K562 (cell line): Measurements from ENCODE around the gene SPATA32. TPM values are rescaled to one million over a fixed set of nuclear protein-coding genes. Genes with fewer than 3 reads are reported as not detected.

Experiments
- CBX2 ChIP-seq: fragments of 200-600 bp; sonication (generic); IDR thresholded peaks from one replicate; pipeline ENCODE4 v1.6.1; 2012; ENCODE audit warnings: mild to moderate bottlenecking, low read length, inconsistent platforms; ENCODE audit not compliant: insufficient read depth, poor library complexity, severe bottlenecking
- CEBPG ChIP-seq, 3 experiments: fragments of 200-800 bp in 1 of 3; sonication (Bioruptor generic) in 1 of 3; sonication (generic) in 1 of 3; formaldehyde crosslinking in 1 of 3; IDR thresholded peaks in 2 of 3; conservative IDR thresholded peaks in 1 of 3; 2 replicates each; pipeline versions ENCODE4 v1.6.1 to v1.8.0; 2016 to 2022; ENCODE audit warnings: missing compliant biosample characterization in 2 of 3, missing genetic modification characterization in 2 of 3, mild to moderate bottlenecking in 1 of 3, missing genetic modification reagents in 1 of 3
- GATA2 ChIP-seq: sonication (generic); formaldehyde crosslinking; IDR thresholded peaks from 2 replicates; pipeline ENCODE4 v1.4.0; 2020; ENCODE audit warnings: mild to moderate bottlenecking, missing genetic modification reagents
- ILF3 ChIP-seq: fragments of 450-650 bp; IDR thresholded peaks from 2 replicates; pipeline ENCODE4 v1.6.1; 2018; ENCODE audit warnings: antibody characterized with exemption, mild to moderate bottlenecking, moderate library complexity, borderline replicate concordance
- KLF10 ChIP-seq: fragments of 250-450 bp; sonication (Bioruptor Pico); IDR thresholded peaks from 2 replicates; pipeline ENCODE4 v1.6.1; 2021; ENCODE audit warnings: matching md5 sums
- L3MBTL2 ChIP-seq: fragments of 450-650 bp; IDR thresholded peaks from 2 replicates; pipeline ENCODE4 v1.6.1; 2016; ENCODE audit warnings: mild to moderate bottlenecking, moderate library complexity
- MEF2D ChIP-seq: conservative IDR thresholded peaks from 2 replicates; pipeline ENCODE4 v1.6.1; 2016; ENCODE audit warnings: low read depth, missing genetic modification characterization, missing compliant biosample characterization
- RBFOX2 ChIP-seq: fragments of 200-400 bp; formaldehyde crosslinking; IDR thresholded peaks from 2 replicates; pipeline ENCODE4 v1.6.1; 2017; ENCODE audit warnings: low read depth, mild to moderate bottlenecking, low read length, moderate library complexity
- RBM34 ChIP-seq: fragments of 200-400 bp; formaldehyde crosslinking; IDR thresholded peaks from 2 replicates; pipeline ENCODE4 v1.6.1; 2018; ENCODE audit warnings: low read length, borderline replicate concordance; ENCODE audit not compliant: insufficient read depth
- RCOR1 ChIP-seq, 2 experiments: IDR thresholded peaks; 2 replicates each; pipeline ENCODE4 v1.6.1; 2012; ENCODE audit warnings: low read depth in 2 of 2, low read length in 2 of 2, borderline replicate concordance in 1 of 2, improper control_type of control experiment in 1 of 2
- SMARCB1 ChIP-seq: IDR thresholded peaks from 2 replicates; pipeline ENCODE4 v1.6.1; 2011; ENCODE audit warnings: improper control_type of control experiment, low read depth; ENCODE audit not compliant: insufficient read length
- ZEB2 ChIP-seq: fragments of 450-650 bp; IDR thresholded peaks from 2 replicates; pipeline ENCODE4 v1.6.1; 2016
- ZKSCAN3 ChIP-seq: fragments of 250-450 bp; sonication (Bioruptor Pico); IDR thresholded peaks from 2 replicates; pipeline ENCODE4 v1.4.0; 2020
- polyA plus RNA-seq, 8 experiments: library from polyadenylated mRNA; depleted of rRNA in 4 of 8; stranded (reverse) in 5 of 8; unstranded in 3 of 8; fragments of >200 nt; fragmentation: Nextera tagmentation in 2 of 8; fragmentation: Illumina TruSeq in 1 of 8; extraction: Ambion mirVana in 2 of 8; extraction: Trizol in 1 of 8; gene quantifications; 2 replicates each; pipeline versions ENCODE4 v1.2.1 to v1.2.3, GENCODE V29; 2011 to 2014; ENCODE audit warnings: inconsistent platforms in 1 of 8, missing spikeins in 1 of 8
- total RNA-seq, 7 experiments: library from RNA; depleted of rRNA in 6 of 7; stranded (reverse); fragments of >200 nt in 6 of 7; fragmentation: Illumina TruSeq in 2 of 7; extraction: Trizol in 2 of 7; gene quantifications; 2 replicates each; pipeline versions ENCODE4 v1.2.1 to v1.2.3, GENCODE V29; 2011 to 2021; ENCODE audit warnings: low replicate concordance in 1 of 7
- TF ChIP-seq, protein P1 (sequence below), 2 experiments: IDR thresholded peaks in 1 of 2; conservative IDR thresholded peaks in 1 of 2; 2 replicates each; pipeline ENCODE4 v1.6.1; 2016; ENCODE audit warnings: low read depth in 2 of 2, mild to moderate bottlenecking in 1 of 2, missing compliant biosample characterization in 1 of 2, missing genetic modification characterization in 1 of 2, moderate library complexity in 1 of 2
- TF ChIP-seq, protein P2 (sequence below): sonication (generic); formaldehyde crosslinking; IDR thresholded peaks from 2 replicates; pipeline ENCODE4 v1.8.1; 2023; ENCODE audit warnings: mild to moderate bottlenecking, missing genetic modification reagents, moderate library complexity
- TF ChIP-seq, protein P3 (sequence below), 3 experiments: IDR thresholded peaks in 2 of 3; conservative IDR thresholded peaks in 1 of 3; 2 replicates each; pipeline ENCODE4 v1.5.1; 2011 to 2012; ENCODE audit warnings: low read length in 3 of 3, mild to moderate bottlenecking in 3 of 3, control low read depth in 2 of 3, improper control_type of control experiment in 1 of 3, inconsistent platforms in 1 of 3, low read depth in 1 of 3, mixed read lengths in 1 of 3, moderate library complexity in 1 of 3; ENCODE audit not compliant: insufficient read depth in 2 of 3
- TF ChIP-seq, protein P4 (sequence below): fragments of 250-450 bp; sonication (Bioruptor Pico); IDR thresholded peaks from 2 replicates; pipeline ENCODE4 v1.8.0; 2021; ENCODE audit warnings: moderate library complexity, mild to moderate bottlenecking, inconsistent platforms

SPATA32 gene
- total and polyA plus RNA-seq, 9 of the 15 experiments (the other 6 are each of a cell fraction or from before 2014, with no cell fraction given): 0.03 to 0.06 TPM; not detected in 7

DNA sequence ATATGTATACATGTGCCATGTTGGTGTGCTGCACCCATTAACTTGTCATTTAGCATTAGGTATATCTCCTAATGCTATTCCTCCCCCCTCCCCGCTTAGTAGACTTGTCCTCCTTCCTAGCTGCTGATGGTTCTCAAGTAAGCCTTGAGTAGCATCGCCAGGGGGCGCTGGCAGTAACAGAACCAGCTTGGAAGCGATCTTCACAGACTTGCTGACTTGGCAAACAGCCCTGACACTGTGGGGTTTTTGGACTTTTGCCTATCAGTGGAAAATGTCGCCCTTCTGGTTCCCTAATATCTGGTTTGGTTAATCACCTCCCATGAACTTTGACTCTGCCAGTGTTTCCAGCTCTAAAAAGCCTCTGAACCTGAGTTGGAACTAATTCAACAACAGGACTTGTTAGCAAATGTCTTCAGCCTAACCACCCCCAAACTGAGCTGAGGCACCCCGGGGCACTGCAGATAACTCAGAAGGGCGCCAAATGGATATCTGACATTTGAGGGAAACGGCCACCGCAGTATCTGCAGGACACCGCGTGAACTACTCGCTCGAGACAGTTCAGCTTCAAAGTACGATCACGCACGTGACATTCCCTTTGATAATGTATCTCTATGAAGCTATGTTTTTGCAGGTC, 15.4 kb upstream of the SPATA32 start (continued):
- TF ChIP-seq RCOR1 (IDR thresholded peaks at IDR 0.05; ENCODE audit: borderline replicate concordance in 1 of 2, low read depth in 2 of 2, low read length in 2 of 2): peak in 1 of 2 experiments; percentile 55; a peak in 2 of 4 replicates
- TF ChIP-seq ILF3: no peak
- no peak for TF ChIP-seq KLF10 (CRISPR knock-in tag)
- TF ChIP-seq, protein P1, sequence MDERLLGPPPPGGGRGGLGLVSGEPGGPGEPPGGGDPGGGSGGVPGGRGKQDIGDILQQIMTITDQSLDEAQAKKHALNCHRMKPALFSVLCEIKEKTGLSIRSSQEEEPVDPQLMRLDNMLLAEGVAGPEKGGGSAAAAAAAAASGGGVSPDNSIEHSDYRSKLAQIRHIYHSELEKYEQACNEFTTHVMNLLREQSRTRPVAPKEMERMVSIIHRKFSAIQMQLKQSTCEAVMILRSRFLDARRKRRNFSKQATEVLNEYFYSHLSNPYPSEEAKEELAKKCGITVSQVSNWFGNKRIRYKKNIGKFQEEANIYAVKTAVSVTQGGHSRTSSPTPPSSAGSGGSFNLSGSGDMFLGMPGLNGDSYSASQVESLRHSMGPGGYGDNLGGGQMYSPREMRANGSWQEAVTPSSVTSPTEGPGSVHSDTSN (CRISPR knock-in tag; IDR thresholded peaks at IDR 0.05; ENCODE audit: low read depth): no peak
- TF ChIP-seq, protein P1 (tag; conservative IDR thresholded peaks at IDR 0.05; ENCODE audit: low read depth): 0 out of 2 replicates have a peak, but pooled peaks have one; percentile 19
- TF ChIP-seq ZEB2: no peak
- TF ChIP-seq, protein P2, sequence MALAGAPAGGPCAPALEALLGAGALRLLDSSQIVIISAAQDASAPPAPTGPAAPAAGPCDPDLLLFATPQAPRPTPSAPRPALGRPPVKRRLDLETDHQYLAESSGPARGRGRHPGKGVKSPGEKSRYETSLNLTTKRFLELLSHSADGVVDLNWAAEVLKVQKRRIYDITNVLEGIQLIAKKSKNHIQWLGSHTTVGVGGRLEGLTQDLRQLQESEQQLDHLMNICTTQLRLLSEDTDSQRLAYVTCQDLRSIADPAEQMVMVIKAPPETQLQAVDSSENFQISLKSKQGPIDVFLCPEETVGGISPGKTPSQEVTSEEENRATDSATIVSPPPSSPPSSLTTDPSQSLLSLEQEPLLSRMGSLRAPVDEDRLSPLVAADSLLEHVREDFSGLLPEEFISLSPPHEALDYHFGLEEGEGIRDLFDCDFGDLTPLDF: no peak; the same call in 1 of the 2 replicates
- TF ChIP-seq CEBPG (CRISPR knock-in tag; IDR thresholded peaks at IDR 0.05): no peak
- no peak for TF ChIP-seq CEBPG (tag; conservative IDR thresholded peaks at IDR 0.05 in 1 of 2, IDR thresholded peaks at IDR 0.05 in 1 of 2)
- no peak for TF ChIP-seq SMARCB1
- no peak for TF ChIP-seq RBFOX2
- TF ChIP-seq, protein P3, sequence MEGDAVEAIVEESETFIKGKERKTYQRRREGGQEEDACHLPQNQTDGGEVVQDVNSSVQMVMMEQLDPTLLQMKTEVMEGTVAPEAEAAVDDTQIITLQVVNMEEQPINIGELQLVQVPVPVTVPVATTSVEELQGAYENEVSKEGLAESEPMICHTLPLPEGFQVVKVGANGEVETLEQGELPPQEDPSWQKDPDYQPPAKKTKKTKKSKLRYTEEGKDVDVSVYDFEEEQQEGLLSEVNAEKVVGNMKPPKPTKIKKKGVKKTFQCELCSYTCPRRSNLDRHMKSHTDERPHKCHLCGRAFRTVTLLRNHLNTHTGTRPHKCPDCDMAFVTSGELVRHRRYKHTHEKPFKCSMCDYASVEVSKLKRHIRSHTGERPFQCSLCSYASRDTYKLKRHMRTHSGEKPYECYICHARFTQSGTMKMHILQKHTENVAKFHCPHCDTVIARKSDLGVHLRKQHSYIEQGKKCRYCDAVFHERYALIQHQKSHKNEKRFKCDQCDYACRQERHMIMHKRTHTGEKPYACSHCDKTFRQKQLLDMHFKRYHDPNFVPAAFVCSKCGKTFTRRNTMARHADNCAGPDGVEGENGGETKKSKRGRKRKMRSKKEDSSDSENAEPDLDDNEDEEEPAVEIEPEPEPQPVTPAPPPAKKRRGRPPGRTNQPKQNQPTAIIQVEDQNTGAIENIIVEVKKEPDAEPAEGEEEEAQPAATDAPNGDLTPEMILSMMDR (IDR thresholded peaks at IDR 0.05 in 2 of 3, conservative IDR thresholded peaks at IDR 0.05 in 1 of 3; ENCODE audit: insufficient read depth in 2 of 3, low read depth in 1 of 3, low read length in 3 of 3): peak; percentile 87 to 92 (median 89)
- TF ChIP-seq CBX2: no peak
- 0 out of 2 replicates have a peak, but pooled peaks have one; percentile 8 for TF ChIP-seq GATA2 (CRISPR knock-in tag)
- TF ChIP-seq, protein P4, sequence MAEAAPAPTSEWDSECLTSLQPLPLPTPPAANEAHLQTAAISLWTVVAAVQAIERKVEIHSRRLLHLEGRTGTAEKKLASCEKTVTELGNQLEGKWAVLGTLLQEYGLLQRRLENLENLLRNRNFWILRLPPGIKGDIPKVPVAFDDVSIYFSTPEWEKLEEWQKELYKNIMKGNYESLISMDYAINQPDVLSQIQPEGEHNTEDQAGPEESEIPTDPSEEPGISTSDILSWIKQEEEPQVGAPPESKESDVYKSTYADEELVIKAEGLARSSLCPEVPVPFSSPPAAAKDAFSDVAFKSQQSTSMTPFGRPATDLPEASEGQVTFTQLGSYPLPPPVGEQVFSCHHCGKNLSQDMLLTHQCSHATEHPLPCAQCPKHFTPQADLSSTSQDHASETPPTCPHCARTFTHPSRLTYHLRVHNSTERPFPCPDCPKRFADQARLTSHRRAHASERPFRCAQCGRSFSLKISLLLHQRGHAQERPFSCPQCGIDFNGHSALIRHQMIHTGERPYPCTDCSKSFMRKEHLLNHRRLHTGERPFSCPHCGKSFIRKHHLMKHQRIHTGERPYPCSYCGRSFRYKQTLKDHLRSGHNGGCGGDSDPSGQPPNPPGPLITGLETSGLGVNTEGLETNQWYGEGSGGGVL (CRISPR knock-in tag): no peak
- TF ChIP-seq MEF2D (tag): 0 out of 2 replicates have a peak, but pooled peaks have one; percentile 16
- peak; percentile 88 for TF ChIP-seq L3MBTL2
- TF ChIP-seq ZKSCAN3: no peak
- TF ChIP-seq RBM34: no peak
